ENCODE measurements around the gene ICOS. TPM values are rescaled to one million over a fixed set of nuclear protein-coding genes. Genes with fewer than 3 reads are reported as not detected.

ICOS gene
- total and polyA plus RNA-seq, 9 donors: 0.05 to 0.40 (median 0.11) TPM; not detected in 4

DNA sequence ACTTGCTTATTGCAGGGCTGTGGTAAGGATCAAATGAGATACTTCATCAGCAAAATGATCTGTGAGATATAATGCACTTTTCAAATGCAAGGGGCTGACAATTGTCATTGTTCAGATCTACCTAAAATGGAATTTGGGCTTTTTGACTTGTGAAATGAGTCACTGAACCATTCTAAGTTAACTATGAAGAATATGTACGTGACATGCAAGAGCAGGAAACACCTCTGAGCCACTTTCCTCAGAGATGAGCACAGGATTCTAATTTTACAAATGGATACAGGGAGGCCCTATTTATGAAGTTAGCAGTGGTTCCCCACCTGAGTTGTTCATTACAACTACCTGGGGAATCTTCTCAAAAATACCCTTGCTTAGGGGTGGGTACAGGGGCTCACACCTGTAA is 42.3 kb upstream of the ICOS start:
- H3K4me1 ChIP-seq (ENCODE audit: insufficient read depth): no peaks in the 10 kb centered on the region
- TF ChIP-seq CTCF (IDR thresholded peaks at IDR 0.05): no peak
- no peak for TF ChIP-seq EP300 (IDR thresholded peaks at IDR 0.05)
- no peak for TF ChIP-seq POLR2A (IDR thresholded peaks at IDR 0.05)
- H3K27ac ChIP-seq: no peak overlapping the region
- 91 to 100% (median 93%) methylated on average over 1 of the region's 1 CpG for WGBS, 3 donors
- intact Hi-C loops (cut with DNase I): no loop called here
- no peak for DNase-seq
- no peaks in the 10 kb centered on the region for H3K36me3 ChIP-seq
- H3K4me3 ChIP-seq: no peak overlapping the region
- H3K27me3 ChIP-seq: no peaks in the 10 kb centered on the region
- H3K9me3 ChIP-seq: no peaks in the 10 kb centered on the region

GRCh38 chr2:203897544-203897943 is 39.0 kb upstream of the ICOS start:
- no peak for TF ChIP-seq EP300 (IDR thresholded peaks at IDR 0.05)
- TF ChIP-seq CTCF (IDR thresholded peaks at IDR 0.05): no peak
- TF ChIP-seq POLR2A (IDR thresholded peaks at IDR 0.05): no peak
- Histone ChIP-seq H3K36me3 (no peaks in the 10 kb centered on the region), H3K4me3 (no peak overlapping the region), H3K27ac (no peak overlapping the region), H3K27me3 (no peaks in the 10 kb centered on the region), H3K4me1 (ENCODE audit: insufficient read depth) (no peaks in the 10 kb centered on the region), H3K9me3 (no peaks in the 10 kb centered on the region)
- DNase-seq: no peak
- whole genome bisulfite sequencing, 3 donors: 30 to 45% (median 36%) methylated on average over 2 of the region's 2 CpGs
- intact Hi-C loops (cut with DNase I): no loop called here

DNA sequence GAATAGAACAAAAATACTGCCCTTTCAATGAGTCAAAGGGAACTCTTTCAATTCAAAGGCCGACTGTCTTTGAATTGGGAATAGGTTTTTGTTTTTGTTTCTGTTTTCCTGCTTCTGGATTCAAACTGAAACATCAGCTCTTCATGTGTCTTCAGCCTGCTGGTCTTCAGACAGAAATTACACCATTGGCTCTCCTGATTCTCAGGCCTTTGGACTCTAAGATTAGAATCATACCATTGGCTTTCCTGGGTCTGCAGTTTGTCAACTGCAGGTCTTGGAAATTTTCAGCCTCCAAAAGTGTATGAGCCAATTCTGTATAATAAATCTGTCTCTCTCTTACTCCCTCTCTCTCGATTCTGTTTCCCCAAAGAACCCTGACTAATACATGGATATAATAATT is 37.9 kb upstream of the ICOS start:
- no peak for TF ChIP-seq CTCF (IDR thresholded peaks at IDR 0.05)
- TF ChIP-seq EP300 (IDR thresholded peaks at IDR 0.05): no peak
- no peak for TF ChIP-seq POLR2A (IDR thresholded peaks at IDR 0.05)
- Histone ChIP-seq H3K4me1 (ENCODE audit: insufficient read depth) (no peaks in the 10 kb centered on the region), H3K9me3 (no peaks in the 10 kb centered on the region), H3K36me3 (no peaks in the 10 kb centered on the region), H3K4me3 (no peak overlapping the region), H3K27ac (no peak overlapping the region), H3K27me3 (no peaks in the 10 kb centered on the region)
- WGBS, 3 donors: 51 to 68% (median 61%) methylated on average over 2 of the region's 2 CpGs
- intact Hi-C loops (cut with DNase I): no loop called here
- DNase-seq: no peak

GRCh38 chr2:203900253-203900652 is 36.3 kb upstream of the ICOS start:
- Histone ChIP-seq H3K4me3 (no peak overlapping the region), H3K36me3 (no peaks in the 10 kb centered on the region), H3K9me3 (no peaks in the 10 kb centered on the region), H3K27ac (no peak overlapping the region), H3K4me1 (ENCODE audit: insufficient read depth) (no peaks in the 10 kb centered on the region), H3K27me3 (no peaks in the 10 kb centered on the region)
- no peak for DNase-seq
- WGBS, 3 donors: 69 to 81% (median 70%) methylated on average over 2 of the region's 2 CpGs
- TF ChIP-seq EP300 (IDR thresholded peaks at IDR 0.05) (no peak), POLR2A (IDR thresholded peaks at IDR 0.05) (no peak), CTCF (IDR thresholded peaks at IDR 0.05) (no peak)
- intact Hi-C loops (cut with DNase I): no loop called here

GRCh38 chr2:203904022-203904421 is 32.5 kb upstream of the ICOS start:
- 92 to 95% (median 92%) methylated on average over 4 of the region's 4 CpGs for WGBS, 3 donors
- no peaks in the 10 kb centered on the region for H3K4me1 ChIP-seq (ENCODE audit: insufficient read depth)
- H3K27me3 ChIP-seq: no peaks in the 10 kb centered on the region
- no peaks in the 10 kb centered on the region for H3K36me3 ChIP-seq
- H3K9me3 ChIP-seq: no peaks in the 10 kb centered on the region
- TF ChIP-seq CTCF (IDR thresholded peaks at IDR 0.05): no peak
- no peak for TF ChIP-seq EP300 (IDR thresholded peaks at IDR 0.05)
- TF ChIP-seq POLR2A (IDR thresholded peaks at IDR 0.05): no peak
- intact Hi-C loops (cut with DNase I): no loop called here
- H3K27ac ChIP-seq: no peak overlapping the region
- no peak overlapping the region for H3K4me3 ChIP-seq
- DNase-seq: no peak

Data from ovary (tissue), 9 donors.